H1 (cell line): ENCODE measurements around the gene RAD23A. TPM values are rescaled to one million over a fixed set of nuclear protein-coding genes. Genes with fewer than 3 reads are reported as not detected.

Experiments
- CTCF ChIA-PET: fragments of 300-600 bp; sonication (Branson Sonifier 250); formaldehyde crosslinking; loops from one replicate; lab custom pipeline; 2021; ENCODE audit not compliant: partially characterized antibody; lab: Charles Lee
- POLR2A ChIA-PET: fragments of 300-600 bp; sonication (Branson Sonifier 250); formaldehyde crosslinking; loops from one replicate; lab custom pipeline; 2021; ENCODE audit warnings: inconsistent platforms; ENCODE audit not compliant: partially characterized antibody; lab: Charles Lee
- DNase-seq, 2 experiments: peaks; one replicate each; pipeline versions ENCODE4 v3.0.0 to v3.0.0-alpha.2; 2010 to 2022; ENCODE audit warnings: low spot score in 2 of 2, low read depth in 1 of 2, mixed read lengths in 1 of 2
- FAIRE-seq: peaks from 2 replicates; lab custom pipeline; 2011; peaks lifted over from hg19 to GRCh38; lab: Jason Lieb, UNC
- H2AFZ ChIP-seq: 2 replicates; pipeline ENCODE4 v1.8.1; 2012; ENCODE audit warnings: low read length, inconsistent platforms
- H2AK5ac ChIP-seq: 2 replicates; pipeline ENCODE4 v1.6.1; 2013; ENCODE audit warnings: low read depth, low read length
- H2BK120ac ChIP-seq: replicated peaks from 2 replicates; pipeline ENCODE3; 2013; ENCODE audit warnings: low read depth, low read length, inconsistent platforms
- H2BK12ac ChIP-seq: 2 replicates; pipeline ENCODE4 v1.6.1; 2013; ENCODE audit warnings: low read depth, low read length
- H2BK15ac ChIP-seq: 2 replicates; pipeline ENCODE4 v1.6.1; 2013; ENCODE audit warnings: low read length
- H2BK20ac ChIP-seq: 2 replicates; pipeline ENCODE4 v1.6.1; 2013; ENCODE audit warnings: low read length
- H2BK5ac ChIP-seq: 2 replicates; pipeline ENCODE4 v1.6.1; 2013; ENCODE audit warnings: low read depth, low read length
- H3K14ac ChIP-seq: 2 replicates; pipeline ENCODE4 v1.6.1; 2013; ENCODE audit warnings: inconsistent platforms; ENCODE audit not compliant: insufficient read length
- H3K18ac ChIP-seq: 2 replicates; pipeline ENCODE4 v1.6.1; 2013; ENCODE audit warnings: low read length; ENCODE audit errors: extremely low read depth
- H3K23ac ChIP-seq: 2 replicates; pipeline ENCODE4 v1.6.1; 2013; ENCODE audit warnings: inconsistent platforms; ENCODE audit not compliant: insufficient read length
- H3K23me2 ChIP-seq: 2 replicates; pipeline ENCODE4 v1.6.1; 2013; ENCODE audit warnings: low read depth, low read length
- H3K27ac ChIP-seq: 2 replicates; pipeline ENCODE4 v1.6.1; 2011; ENCODE audit warnings: low read depth, low read length, inconsistent platforms
- H3K27me3 ChIP-seq, 4 experiments: replicated peaks in 1 of 4; 1 replicate in 1 of 4; 2 replicates in 3 of 4; pipeline versions ENCODE4 v1.6.1 to v1.8.1; 2011 to 2013; ENCODE audit warnings: low read length in 3 of 4, mild to moderate bottlenecking in 3 of 4, inconsistent platforms in 2 of 4, mixed read lengths in 2 of 4, moderate library complexity in 1 of 4; ENCODE audit not compliant: control insufficient read depth in 3 of 4, insufficient read depth in 3 of 4; ENCODE audit errors: extremely low read depth in 1 of 4
- H3K36me3 ChIP-seq, 4 experiments: 2 replicates each; pipeline versions ENCODE4 v1.6.1 to v1.8.1; 2011 to 2013; ENCODE audit warnings: mild to moderate bottlenecking in 4 of 4, low read length in 3 of 4, moderate library complexity in 2 of 4, control low read depth in 1 of 4, inconsistent platforms in 1 of 4; ENCODE audit not compliant: insufficient read depth in 4 of 4, control insufficient read depth in 2 of 4
- H3K4ac ChIP-seq: replicated peaks from 2 replicates; pipeline ENCODE3; 2013; ENCODE audit warnings: low read length, low read depth, mixed read lengths, inconsistent platforms; ENCODE audit not compliant: insufficient read length
- H3K4me1 ChIP-seq, 4 experiments: replicated peaks in 1 of 4; 1 replicate in 1 of 4; 2 replicates in 3 of 4; pipeline versions ENCODE4 v1.6.1 to v1.8.1; 2011 to 2013; ENCODE audit warnings: low read length in 3 of 4, inconsistent platforms in 2 of 4, mixed read lengths in 1 of 4; ENCODE audit not compliant: insufficient read depth in 4 of 4, control insufficient read depth in 3 of 4
- H3K4me2 ChIP-seq, 2 experiments: 2 replicates each; pipeline versions ENCODE4 v1.6.1 to v1.8.1; 2011 to 2013; ENCODE audit warnings: low read depth in 2 of 2, low read length in 2 of 2, control low read depth in 1 of 2, inconsistent platforms in 1 of 2, mild to moderate bottlenecking in 1 of 2; ENCODE audit not compliant: insufficient read depth in 1 of 2
- H3K4me3 ChIP-seq, 4 experiments: fragments of 200-600, 300-600 bp in 1 of 4; sonication (generic), shearing (Covaris generic), sonication (Bioruptor Twin) in 1 of 4; 2 replicates each; pipeline versions ENCODE4 v1.5.1 to v1.8.1; 2011 to 2016; ENCODE audit warnings: low read length in 4 of 4, low read depth in 3 of 4, control low read depth in 2 of 4, inconsistent platforms in 2 of 4, mild to moderate bottlenecking in 2 of 4, mixed read lengths in 1 of 4, moderate library complexity in 1 of 4; ENCODE audit not compliant: insufficient read depth in 2 of 4; ENCODE audit errors: extremely low read depth in 1 of 4
- H3K56ac ChIP-seq: replicated peaks from 2 replicates; pipeline ENCODE3; 2013; ENCODE audit warnings: low read depth, mild to moderate bottlenecking, mixed read lengths, low read length, inconsistent platforms; ENCODE audit not compliant: insufficient read length
- H3K79me1 ChIP-seq: 2 replicates; pipeline ENCODE4 v1.6.1; 2013; ENCODE audit warnings: low read depth, low read length, control low read depth
- H3K79me2 ChIP-seq, 2 experiments: 2 replicates each; pipeline versions ENCODE4 v1.6.1 to v1.8.1; 2012 to 2013; ENCODE audit warnings: low read length in 2 of 2, mild to moderate bottlenecking in 2 of 2, inconsistent platforms in 1 of 2; ENCODE audit not compliant: insufficient read depth in 2 of 2, control insufficient read depth in 1 of 2
- H3K9ac ChIP-seq, 4 experiments: replicated peaks in 1 of 4; 1 replicate in 1 of 4; 2 replicates in 3 of 4; pipeline versions ENCODE4 v1.6.1 to v1.8.1; 2011 to 2013; ENCODE audit warnings: low read depth in 3 of 4, low read length in 3 of 4, control low read depth in 2 of 4, mild to moderate bottlenecking in 2 of 4, moderate library complexity in 2 of 4, inconsistent platforms in 1 of 4; ENCODE audit errors: extremely low read depth in 1 of 4
- H3K9me3 ChIP-seq, 2 experiments: 2 replicates each; pipeline versions ENCODE4 v1.6.1 to v1.8.1; 2012 to 2013; ENCODE audit warnings: mild to moderate bottlenecking in 2 of 2, moderate library complexity in 2 of 2, control low read depth in 1 of 2, inconsistent platforms in 1 of 2, low read depth in 1 of 2, low read length in 1 of 2, mixed read lengths in 1 of 2; ENCODE audit not compliant: insufficient read depth in 2 of 2
- H4K20me1 ChIP-seq, 2 experiments: replicated peaks in 1 of 2; 2 replicates each; pipeline versions ENCODE3 to v1.8.1; 2011 to 2013; ENCODE audit warnings: inconsistent platforms in 2 of 2, low read length in 2 of 2, mild to moderate bottlenecking in 1 of 2; ENCODE audit not compliant: insufficient read depth in 2 of 2, control insufficient read depth in 1 of 2
- H4K5ac ChIP-seq: 2 replicates; pipeline ENCODE4 v1.6.1; 2013; ENCODE audit warnings: low read length, low read depth, mixed read lengths, inconsistent platforms; ENCODE audit not compliant: insufficient read length
- H4K8ac ChIP-seq: 2 replicates; pipeline ENCODE4 v1.8.0; 2013; ENCODE audit warnings: mild to moderate bottlenecking, moderate library complexity, low read length, inconsistent platforms; ENCODE audit not compliant: insufficient read depth; ENCODE audit errors: extremely low read depth
- H4K91ac ChIP-seq: replicated peaks from 2 replicates; pipeline ENCODE3; 2013; ENCODE audit warnings: low read length, mixed read lengths, inconsistent platforms; ENCODE audit not compliant: insufficient read length
- CBX5 ChIP-seq: fragments of 300-800, 300-1000 bp; sonication (generic); IDR thresholded peaks from 2 replicates; pipeline ENCODE4 v1.7.1; 2016; ENCODE audit warnings: antibody characterized with exemption, low read length, low read depth
- CBX8 ChIP-seq: fragments of 300-800, 300-1000 bp; sonication (generic); IDR thresholded peaks from 2 replicates; pipeline ENCODE4 v1.7.1; 2016; ENCODE audit warnings: low read depth, low read length, borderline replicate concordance
- CHD2 ChIP-seq: IDR thresholded peaks from 2 replicates; pipeline ENCODE4 v1.6.1; 2012; ENCODE audit warnings: low read length, improper control_type of control experiment
- CTBP2 ChIP-seq: IDR thresholded peaks from 2 replicates; pipeline ENCODE4 v1.7.0; 2011; ENCODE audit warnings: borderline replicate concordance, mild to moderate bottlenecking, moderate library complexity, mixed read lengths, low read length; ENCODE audit not compliant: insufficient read depth, insufficient read length
- NANOG ChIP-seq: IDR thresholded peaks from 2 replicates; pipeline ENCODE4 v1.6.1; 2011; ENCODE audit warnings: low read length, low read depth, mild to moderate bottlenecking, inconsistent platforms; ENCODE audit not compliant: insufficient read depth, poor library complexity, severe bottlenecking
- RAD21 ChIP-seq, 2 experiments: IDR thresholded peaks in 1 of 2; conservative IDR thresholded peaks in 1 of 2; 2 replicates each; pipeline ENCODE4 v1.6.1; 2011; ENCODE audit warnings: low read depth in 2 of 2, low read length in 2 of 2, improper control_type of control experiment in 1 of 2, inconsistent platforms in 1 of 2, mild to moderate bottlenecking in 1 of 2, moderate library complexity in 1 of 2
- WGBS, 2 experiments: shearing (Covaris generic) in 1 of 2; methylation state at CpG; one replicate each; pipeline versions ENCODE4 v1.1.6 to v1.1.7; 2013 to 2015; ENCODE audit warnings: low lambda C conversion rate in 2 of 2, mixed read lengths in 2 of 2, inconsistent platforms in 1 of 2, low coverage in 1 of 2, missing lambda C conversion rate in 1 of 2; ENCODE audit not compliant: insufficient replicate concordance in 2 of 2, insufficient coverage in 1 of 2, insufficient read length in 1 of 2; ENCODE audit errors: extremely low coverage in 1 of 2, missing lambda C conversion rate in 1 of 2; 5-methylcytosine and 5-hydroxymethylcytosine counted together
- polyA plus RNA-seq, 7 experiments: library from polyadenylated mRNA; depleted of rRNA in 3 of 7; stranded (reverse) in 5 of 7; unstranded in 2 of 7; fragments of >200 nt in 5 of 7; fragments of 200-250 nt in 2 of 7; gene quantifications; 1 replicate in 5 of 7; 2 replicates in 1 of 7; 4 replicates in 1 of 7; pipeline versions ENCODE4 v1.2.1 to v1.2.3, GENCODE V29; 2011 to 2013; ENCODE audit warnings: missing spikeins in 2 of 7, mixed read lengths in 2 of 7
- total RNA-seq: library from RNA; stranded (reverse); fragmentation: NEBNext Ultra II Directional; extraction: Animal tissue kit (Norgen Biotek cat#: 25700); gene quantifications from 2 replicates; pipeline ENCODE4 v1.2.1, GENCODE V29; 2021
- TF ChIP-seq, protein P1 (sequence below): IDR thresholded peaks from 2 replicates; pipeline ENCODE4 v1.6.1; 2012; ENCODE audit warnings: low read length, inconsistent platforms

RAD23A gene
- total and polyA plus RNA-seq, 2 of the 8 experiments (the other 6 are each of a cell fraction or from before 2014, with no cell fraction given), result 40.0 to 76.1 TPM

DNA sequence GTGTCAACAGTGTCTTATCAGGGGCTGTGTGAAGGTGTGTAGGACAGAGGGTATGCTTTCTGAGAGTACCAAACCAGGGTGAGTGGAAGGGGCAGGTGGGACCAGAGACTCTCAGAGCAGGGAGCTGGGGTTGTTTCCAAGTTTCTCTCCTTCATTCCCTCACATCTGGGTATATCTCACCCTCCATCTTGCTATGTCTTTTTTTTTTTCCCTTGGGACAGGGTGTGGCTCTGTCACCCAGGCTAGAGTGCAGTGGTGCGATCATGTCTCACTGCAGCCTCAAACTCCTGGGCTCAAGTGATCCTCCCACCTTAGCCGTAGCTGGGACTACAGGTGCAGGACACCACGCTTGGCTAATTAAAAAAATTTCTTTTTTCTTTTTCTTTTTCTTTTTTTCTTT, 34.3 kb downstream of the RAD23A start:
- H3K27me3 ChIP-seq, result peaks cover 2 to 25% (median 17%) of the 10 kb centered on the region in 4 experiments
- H2BK120ac ChIP-seq, result no peak overlapping the region
- H3K79me1 ChIP-seq, result no peaks in the 10 kb centered on the region
- H2AFZ ChIP-seq, result no peak overlapping the region
- H3K9me3 ChIP-seq, result no peaks in the 10 kb centered on the region
- H3K79me2 ChIP-seq, result no peaks in the 10 kb centered on the region
- ChIA-PET CTCF (interaction anchor here (0.8 to 16.3 kb wide), 13 partner anchors 13 to 125 kb away, joined by 3 to 431 read pairs (median 5); partner anchors contain the start of genes DAND5 and LYL1), POLR2A (interaction anchor here (0.6 to 3.7 kb wide), 9 partner anchors 28 to 175 kb away, joined by 3 to 15 read pairs (median 3); no protein-coding TSS in a partner anchor)
- no peak overlapping the region for H3K4me3 ChIP-seq
- FAIRE-seq (no peak), DNase-seq (no peak)
- no peaks in the 10 kb centered on the region for H3K36me3 ChIP-seq
- no peak overlapping the region for H3K18ac ChIP-seq
- no peak overlapping the region for H3K4ac ChIP-seq
- 91% methylated on average over 3 of the region's 3 CpGs; no CpG with 5 or more reads in 1 of the 2 experiments for WGBS, 2 experiments
- no peak overlapping the region for H2BK20ac ChIP-seq
- H4K20me1 ChIP-seq, result peaks cover 0 to 6% of the 10 kb centered on the region in 2 experiments
- H2BK5ac ChIP-seq, result no peak overlapping the region
- no peak overlapping the region for H4K91ac ChIP-seq
- no peak overlapping the region for H2BK12ac ChIP-seq
- H4K8ac ChIP-seq, result no peak overlapping the region
- no peak overlapping the region for H3K14ac ChIP-seq
- no peak overlapping the region for H2BK15ac ChIP-seq
- H3K9ac ChIP-seq, result no peak overlapping the region
- no peaks in the 10 kb centered on the region; a peak in 1 of 7 replicates for H3K4me1 ChIP-seq
- no peak overlapping the region for H3K4me2 ChIP-seq
- no peak overlapping the region for H3K27ac ChIP-seq
- H3K56ac ChIP-seq, result no peak overlapping the region
- no peak overlapping the region for H2AK5ac ChIP-seq
- H3K23ac ChIP-seq, result no peak overlapping the region
- no peak overlapping the region for H4K5ac ChIP-seq
- peaks cover 4% of the 10 kb centered on the region; the same call in 1 of the 2 replicates for H3K23me2 ChIP-seq
- no peak for TF ChIP-seq NANOG
- no peak for TF ChIP-seq CHD2
- no peak for TF ChIP-seq CTBP2
- no peak for TF ChIP-seq RAD21 (IDR thresholded peaks at IDR 0.05 in 1 of 2, conservative IDR thresholded peaks at IDR 0.05 in 1 of 2; ENCODE audit: low read depth in 2 of 2, low read length in 2 of 2)
- TF ChIP-seq, protein P1, sequence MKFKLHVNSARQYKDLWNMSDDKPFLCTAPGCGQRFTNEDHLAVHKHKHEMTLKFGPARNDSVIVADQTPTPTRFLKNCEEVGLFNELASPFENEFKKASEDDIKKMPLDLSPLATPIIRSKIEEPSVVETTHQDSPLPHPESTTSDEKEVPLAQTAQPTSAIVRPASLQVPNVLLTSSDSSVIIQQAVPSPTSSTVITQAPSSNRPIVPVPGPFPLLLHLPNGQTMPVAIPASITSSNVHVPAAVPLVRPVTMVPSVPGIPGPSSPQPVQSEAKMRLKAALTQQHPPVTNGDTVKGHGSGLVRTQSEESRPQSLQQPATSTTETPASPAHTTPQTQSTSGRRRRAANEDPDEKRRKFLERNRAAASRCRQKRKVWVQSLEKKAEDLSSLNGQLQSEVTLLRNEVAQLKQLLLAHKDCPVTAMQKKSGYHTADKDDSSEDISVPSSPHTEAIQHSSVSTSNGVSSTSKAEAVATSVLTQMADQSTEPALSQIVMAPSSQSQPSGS, result no peak
- no peak for TF ChIP-seq CBX8
- no peak for TF ChIP-seq CBX5
